T-helper 2 cell treated with Interferon-gamma antibody and Interleukin-4, amounts not matched to agents 100 ng/mL and 5 ng/mL, for 36 hours (primary cell): Measurements from ENCODE around the gene BCAS1. TPM values are rescaled to one million over a fixed set of nuclear protein-coding genes. Genes with fewer than 3 reads are reported as not detected.

Experiments used
- intact Hi-C: fragments of 100-400 bp; cut with micrococcal nuclease; formaldehyde crosslinking; loops from one replicate; pipeline ENCODE4 v1.15.1; 2023
- total RNA-seq: library from RNA; stranded (reverse); gene quantifications from 2 replicates; pipeline ENCODE4 v1.2.3, GENCODE V29; 2022

The BCAS1 gene
- total RNA-seq, 1 donor from 2014 or later, result not detected

GRCh38 chr20:53947501-53948195 lies 122.7 kb downstream of the BCAS1 start:
- intact Hi-C loops, result loop anchor here (5.0 to 10.0 kb wide), 5 partner anchors 115 to 733 kb away; partner anchors contain the start of gene PFDN4

- intact Hi-C loops, result loop anchor here (5.0 to 10.0 kb wide), 5 partner anchors 116 to 731 kb away; partner anchors contain the start of gene PFDN4
Measured at GRCh38 chr20:53946106-53946505, 124.3 kb downstream of the BCAS1 start.

- intact Hi-C loops, result loop anchor here (5.0 to 10.0 kb wide), 5 partner anchors 117 to 731 kb away; partner anchors contain the start of gene PFDN4
Measured at GRCh38 chr20:53945478-53945877, 124.9 kb downstream of the BCAS1 start.

- intact Hi-C loops, result loop anchor here (5.0 to 10.0 kb wide), 7 partner anchors 72 to 730 kb away; partner anchors contain the start of gene PFDN4
Measured at GRCh38 chr20:53944796-53945195, 125.6 kb downstream of the BCAS1 start.

GRCh38 chr20:53943522-53944291 lies 126.7 kb downstream of the BCAS1 start:
- intact Hi-C loops, result loop anchor here (1.0 to 10.0 kb wide), 7 partner anchors 71 to 729 kb away; partner anchors contain the start of gene PFDN4

GRCh38 chr20:53942973-53943372 lies 127.4 kb downstream of the BCAS1 start:
- intact Hi-C loops, result loop anchor here (1.0 to 10.0 kb wide), 7 partner anchors 71 to 728 kb away; partner anchors contain the start of gene PFDN4

- intact Hi-C loops, result loop anchor here (2.0 to 10.0 kb wide), 6 partner anchors 70 to 728 kb away; partner anchors contain the start of gene PFDN4
Measured at GRCh38 chr20:53942472-53942816, 128.0 kb downstream of the BCAS1 start.

GRCh38 chr20:53941680-53942471 lies 128.5 kb downstream of the BCAS1 start:
- intact Hi-C loops, result loop anchor here (2.0 to 10.0 kb wide), 7 partner anchors 25 to 727 kb away; partner anchors contain the start of gene PFDN4

GRCh38 chr20:53940907-53941545 lies 129.4 kb downstream of the BCAS1 start:
- intact Hi-C loops, result loop anchor here (2.0 to 10.0 kb wide), 6 partner anchors 24 to 726 kb away; partner anchors contain the start of gene PFDN4

GRCh38 chr20:53940360-53940702 lies 130.1 kb downstream of the BCAS1 start:
- intact Hi-C loops, result loop anchor here (2.0 to 10.0 kb wide), 6 partner anchors 24 to 726 kb away; partner anchors contain the start of gene PFDN4

- intact Hi-C loops, result loop anchor here (1.0 to 10.0 kb wide), 7 partner anchors 23 to 725 kb away; partner anchors contain the start of gene PFDN4
Measured at GRCh38 chr20:53939572-53940359, 130.6 kb downstream of the BCAS1 start.

- intact Hi-C loops, result loop anchor here (1.0 kb wide), 1 partner anchor 361 kb away; no protein-coding TSS in a partner anchor
Measured at GRCh38 chr20:53939190-53939571, 131.2 kb downstream of the BCAS1 start.

- intact Hi-C loops, result loop anchor here (1.0 kb wide), 1 partner anchor 360 kb away; no protein-coding TSS in a partner anchor
Measured at GRCh38 chr20:53938739-53939138, 131.7 kb downstream of the BCAS1 start.

GRCh38 chr20:53937929-53938367 lies 132.4 kb downstream of the BCAS1 start:
- intact Hi-C loops, result no loop called here

- intact Hi-C loops, result no loop called here
Measured at GRCh38 chr20:53937339-53937741, 133.1 kb downstream of the BCAS1 start.

GRCh38 chr20:53935344-53936084 lies 134.9 kb downstream of the BCAS1 start:
- intact Hi-C loops, result no loop called here

GRCh38 chr20:53934421-53935343 lies 135.7 kb downstream of the BCAS1 start:
- intact Hi-C loops, result no loop called here
